Measurements from ENCODE around the gene ABTB2. TPM values are rescaled to one million over a fixed set of nuclear protein-coding genes. Genes with fewer than 3 reads are reported as not detected.

Gene ABTB2
- total and polyA plus RNA-seq, 9 of the 15 experiments (the other 6 are each of a cell fraction or from before 2014, with no cell fraction given): 0.03 to 0.18 (median 0.12) TPM; not detected in 2

DNA sequence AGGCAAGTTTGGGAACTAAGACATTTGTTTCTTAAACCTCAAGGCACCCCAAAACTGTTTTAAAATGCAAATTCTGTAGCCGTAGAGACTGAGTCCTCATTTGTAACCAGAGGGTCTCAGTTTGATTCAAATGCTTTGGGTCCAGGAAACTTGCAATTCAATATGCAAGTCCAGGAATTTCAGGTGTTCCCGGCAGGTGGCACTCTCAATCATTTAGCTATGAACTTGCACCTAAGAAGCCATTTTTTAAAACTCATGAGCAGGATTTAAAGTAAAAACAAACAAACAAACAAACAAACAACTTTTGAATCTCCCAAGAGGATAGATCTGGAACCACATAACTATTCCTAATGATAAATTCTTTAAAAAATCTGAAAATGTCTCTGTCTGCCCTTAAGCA, 8.7 kb upstream of the ABTB2 start (continued):
- TF ChIP-seq, protein P1, sequence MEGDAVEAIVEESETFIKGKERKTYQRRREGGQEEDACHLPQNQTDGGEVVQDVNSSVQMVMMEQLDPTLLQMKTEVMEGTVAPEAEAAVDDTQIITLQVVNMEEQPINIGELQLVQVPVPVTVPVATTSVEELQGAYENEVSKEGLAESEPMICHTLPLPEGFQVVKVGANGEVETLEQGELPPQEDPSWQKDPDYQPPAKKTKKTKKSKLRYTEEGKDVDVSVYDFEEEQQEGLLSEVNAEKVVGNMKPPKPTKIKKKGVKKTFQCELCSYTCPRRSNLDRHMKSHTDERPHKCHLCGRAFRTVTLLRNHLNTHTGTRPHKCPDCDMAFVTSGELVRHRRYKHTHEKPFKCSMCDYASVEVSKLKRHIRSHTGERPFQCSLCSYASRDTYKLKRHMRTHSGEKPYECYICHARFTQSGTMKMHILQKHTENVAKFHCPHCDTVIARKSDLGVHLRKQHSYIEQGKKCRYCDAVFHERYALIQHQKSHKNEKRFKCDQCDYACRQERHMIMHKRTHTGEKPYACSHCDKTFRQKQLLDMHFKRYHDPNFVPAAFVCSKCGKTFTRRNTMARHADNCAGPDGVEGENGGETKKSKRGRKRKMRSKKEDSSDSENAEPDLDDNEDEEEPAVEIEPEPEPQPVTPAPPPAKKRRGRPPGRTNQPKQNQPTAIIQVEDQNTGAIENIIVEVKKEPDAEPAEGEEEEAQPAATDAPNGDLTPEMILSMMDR (IDR thresholded peaks at IDR 0.05 in 2 of 3, conservative IDR thresholded peaks at IDR 0.05 in 1 of 3; ENCODE audit: insufficient read depth in 2 of 3, low read depth in 1 of 3, low read length in 3 of 3): peak; percentile 47 to 68 (median 56); a peak in 5 of 6 replicates
- no peak for TF ChIP-seq NEUROD1 (IDR thresholded peaks at IDR 0.05; ENCODE audit: borderline replicate concordance, low read depth, low read length, partially characterized antibody)
- TF ChIP-seq ZZZ3 (IDR thresholded peaks at IDR 0.05): no peak
- no peak for TF ChIP-seq KLF6 (CRISPR knock-in tag; IDR thresholded peaks at IDR 0.05; ENCODE audit: borderline replicate concordance)
- 0 out of 4 replicates have a peak, but pooled peaks of 1 of the 2 experiments have one; percentile 32 for TF ChIP-seq ARNT (IDR thresholded peaks at IDR 0.05)
- no peak for TF ChIP-seq HCFC1 (IDR thresholded peaks at IDR 0.05; ENCODE audit: low read depth, low read length)
- TF ChIP-seq ZBTB17 (CRISPR knock-in tag; IDR thresholded peaks at IDR 0.05): no peak
- no peak for TF ChIP-seq POLR2A (conservative IDR thresholded peaks at IDR 0.05)
- TF ChIP-seq, protein P2, sequence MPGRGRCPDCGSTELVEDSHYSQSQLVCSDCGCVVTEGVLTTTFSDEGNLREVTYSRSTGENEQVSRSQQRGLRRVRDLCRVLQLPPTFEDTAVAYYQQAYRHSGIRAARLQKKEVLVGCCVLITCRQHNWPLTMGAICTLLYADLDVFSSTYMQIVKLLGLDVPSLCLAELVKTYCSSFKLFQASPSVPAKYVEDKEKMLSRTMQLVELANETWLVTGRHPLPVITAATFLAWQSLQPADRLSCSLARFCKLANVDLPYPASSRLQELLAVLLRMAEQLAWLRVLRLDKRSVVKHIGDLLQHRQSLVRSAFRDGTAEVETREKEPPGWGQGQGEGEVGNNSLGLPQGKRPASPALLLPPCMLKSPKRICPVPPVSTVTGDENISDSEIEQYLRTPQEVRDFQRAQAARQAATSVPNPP (IDR thresholded peaks at IDR 0.05; ENCODE audit: borderline replicate concordance, insufficient read depth, insufficient read length): no peak
- no peak for TF ChIP-seq ZNF12 (CRISPR knock-in tag; IDR thresholded peaks at IDR 0.05)
- TF ChIP-seq, protein P3, sequence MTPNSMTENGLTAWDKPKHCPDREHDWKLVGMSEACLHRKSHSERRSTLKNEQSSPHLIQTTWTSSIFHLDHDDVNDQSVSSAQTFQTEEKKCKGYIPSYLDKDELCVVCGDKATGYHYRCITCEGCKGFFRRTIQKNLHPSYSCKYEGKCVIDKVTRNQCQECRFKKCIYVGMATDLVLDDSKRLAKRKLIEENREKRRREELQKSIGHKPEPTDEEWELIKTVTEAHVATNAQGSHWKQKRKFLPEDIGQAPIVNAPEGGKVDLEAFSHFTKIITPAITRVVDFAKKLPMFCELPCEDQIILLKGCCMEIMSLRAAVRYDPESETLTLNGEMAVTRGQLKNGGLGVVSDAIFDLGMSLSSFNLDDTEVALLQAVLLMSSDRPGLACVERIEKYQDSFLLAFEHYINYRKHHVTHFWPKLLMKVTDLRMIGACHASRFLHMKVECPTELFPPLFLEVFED (CRISPR knock-in tag; conservative IDR thresholded peaks at IDR 0.05): no peak
- TF ChIP-seq, protein P4, sequence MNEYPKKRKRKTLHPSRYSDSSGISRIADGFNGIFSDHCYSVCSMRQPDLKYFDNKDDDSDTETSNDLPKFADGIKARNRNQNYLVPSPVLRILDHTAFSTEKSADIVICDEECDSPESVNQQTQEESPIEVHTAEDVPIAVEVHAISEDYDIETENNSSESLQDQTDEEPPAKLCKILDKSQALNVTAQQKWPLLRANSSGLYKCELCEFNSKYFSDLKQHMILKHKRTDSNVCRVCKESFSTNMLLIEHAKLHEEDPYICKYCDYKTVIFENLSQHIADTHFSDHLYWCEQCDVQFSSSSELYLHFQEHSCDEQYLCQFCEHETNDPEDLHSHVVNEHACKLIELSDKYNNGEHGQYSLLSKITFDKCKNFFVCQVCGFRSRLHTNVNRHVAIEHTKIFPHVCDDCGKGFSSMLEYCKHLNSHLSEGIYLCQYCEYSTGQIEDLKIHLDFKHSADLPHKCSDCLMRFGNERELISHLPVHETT (CRISPR knock-in tag; conservative IDR thresholded peaks at IDR 0.05 in 1 of 2, IDR thresholded peaks at IDR 0.05 in 1 of 2): no peak
- TF ChIP-seq RAD21 (CRISPR knock-in tag; conservative IDR thresholded peaks at IDR 0.05 in 1 of 2, IDR thresholded peaks at IDR 0.05 in 1 of 2): peak; percentile 67 to 79
- no peak for TF ChIP-seq POU5F1 (IDR thresholded peaks at IDR 0.05; ENCODE audit: borderline replicate concordance, low read depth, low read length, partially characterized antibody)
- TF ChIP-seq WHSC1 (IDR thresholded peaks at IDR 0.05; ENCODE audit: low read length): no peak
- TF ChIP-seq EGR1 (conservative IDR thresholded peaks at IDR 0.05): no peak

Measured in K562 (cell line).